HEK293 (cell line): ENCODE results near the gene XG.

ENCODE experiments used
- CTCF ChIP-seq: fragments of 450-650 bp; formaldehyde crosslinking; IDR thresholded peaks from 2 replicates; pipeline ENCODE4 v1.5.1; 2016; ENCODE audit warnings: missing biosample characterization, missing genetic modification characterization
- ZBTB8A ChIP-seq: fragments of 450-650 bp; formaldehyde crosslinking; IDR thresholded peaks from 2 replicates; pipeline ENCODE4 v1.5.1; 2016; ENCODE audit warnings: missing biosample characterization, missing genetic modification characterization

GRCh38 chrX:2801223-2801622 lies 49.4 kb downstream of the XG start:
- TF ChIP-seq CTCF (no peak), ZBTB8A (tag by site-specific recombination) (no peak)
